K562 (cell line): ENCODE data around the gene CDK4. TPM values are rescaled to one million over a fixed set of nuclear protein-coding genes. Genes with fewer than 3 reads are reported as not detected.
"Not testable (repeated sequence)": the region's sequence is repeated elsewhere in the genome, so short reads cannot be mapped to it uniquely, and the experiment has no call there.

Experiments
- ATAC-seq: fragments of 200-7000 bp; cut with Tn5 transposase; 3 replicates; pipeline ENCODE4 v1.9.1; 2020; ENCODE audit warnings: moderate library complexity
- BruUV-seq: library from RNA; stranded (reverse); fragments of 400-500 nt; replicated peaks from 2 replicates; lab custom pipeline; 2021; lab: Mats Ljungman, UMichigan
- CTCF ChIA-PET: fragments of 300-600 bp; formaldehyde crosslinking; extraction: SDS; loops from one replicate; lab custom pipeline; 2021; ENCODE audit warnings: low intra/inter-chr PET ratio; lab: Yijun Ruan, JAX
- POLR2A ChIA-PET: fragments of 300-600, 350-650 bp; sonication (Branson Sonifier 250); formaldehyde crosslinking; extraction: SDS; loops from one replicate; lab custom pipeline; 2021; ENCODE audit warnings: antibody characterized with exemption, inconsistent platforms; lab: Yijun Ruan, JAX
- DNase-seq, 4 experiments: peaks; one replicate each; pipeline versions ENCODE4 v3.0.0 to v3.0.0-alpha.2; 2011 to 2018; ENCODE audit warnings: low spot score in 3 of 4, mixed read lengths in 3 of 4; ENCODE audit errors: extremely low read depth in 1 of 4
- FAIRE-seq: peaks from 2 replicates; lab custom pipeline; 2011; peaks lifted over from hg19 to GRCh38; lab: Jason Lieb, UNC
- H2AFZ ChIP-seq: 2 replicates; pipeline ENCODE4 v1.6.0; 2011; ENCODE audit warnings: low read depth, low read length, control low read depth, inconsistent platforms
- H3K27ac ChIP-seq: fragments of 200-600 bp; 3 replicates; pipeline ENCODE4 v1.8.0; 2011; ENCODE audit warnings: low read depth, mild to moderate bottlenecking, control low read depth, inconsistent platforms, low read length, moderate library complexity, mixed read lengths; ENCODE audit errors: extremely low read depth
- H3K27me3 ChIP-seq, 2 experiments: fragments of 300-600 bp in 1 of 2; 2 replicates in 1 of 2; 3 replicates in 1 of 2; pipeline versions ENCODE4 v1.6.0 to v1.8.0; 2011; ENCODE audit warnings: inconsistent platforms in 2 of 2, low read length in 2 of 2, mild to moderate bottlenecking in 1 of 2, mixed read lengths in 1 of 2, moderate library complexity in 1 of 2; ENCODE audit not compliant: control insufficient read depth in 2 of 2, insufficient read depth in 2 of 2
- H3K36me3 ChIP-seq: fragments of 300-600 bp; 3 replicates; pipeline ENCODE4 v1.8.0; 2011; ENCODE audit warnings: mild to moderate bottlenecking, low read length, inconsistent platforms; ENCODE audit not compliant: control insufficient read depth, insufficient read depth
- H3K4me1 ChIP-seq, 2 experiments: fragments of 200-600 bp in 1 of 2; replicated peaks in 1 of 2; 2 replicates in 1 of 2; 3 replicates in 1 of 2; pipeline versions ENCODE4 v1.5.1 to v1.8.0; 2011; ENCODE audit warnings: inconsistent platforms in 2 of 2, low read length in 2 of 2, mild to moderate bottlenecking in 1 of 2, mixed read lengths in 1 of 2, moderate library complexity in 1 of 2; ENCODE audit not compliant: control insufficient read depth in 2 of 2, insufficient read depth in 2 of 2
- H3K4me2 ChIP-seq: 2 replicates; pipeline ENCODE4 v1.6.1; 2011; ENCODE audit warnings: low read length, control low read depth, inconsistent platforms, mixed read lengths; ENCODE audit not compliant: insufficient read depth
- H3K4me3 ChIP-seq: fragments of 200-600 bp; sonication (generic), shearing (Covaris generic); 2 replicates; pipeline ENCODE4 v1.5.1; 2016; ENCODE audit warnings: control low read depth, inconsistent platforms
- H3K79me2 ChIP-seq: fragments of 200-600 bp; 3 replicates; pipeline ENCODE4 v1.8.0; 2011; ENCODE audit warnings: low read length, inconsistent platforms; ENCODE audit not compliant: control insufficient read depth, insufficient read depth
- H3K9ac ChIP-seq, 2 experiments: 2 replicates each; pipeline versions ENCODE4 v1.6.0 to v1.6.1; 2011; ENCODE audit warnings: low read depth in 2 of 2, low read length in 2 of 2, control low read depth in 1 of 2, inconsistent platforms in 1 of 2, mild to moderate bottlenecking in 1 of 2, mixed read lengths in 1 of 2; ENCODE audit not compliant: insufficient read depth in 1 of 2
- H3K9me1 ChIP-seq: one replicate; pipeline ENCODE4 v1.6.0; 2011; ENCODE audit warnings: inconsistent platforms, mild to moderate bottlenecking, low read length, moderate library complexity; ENCODE audit not compliant: control insufficient read depth, insufficient read depth
- H3K9me3 ChIP-seq: replicated peaks from 2 replicates; pipeline ENCODE4 v1.5.1; 2011; ENCODE audit warnings: low read depth, low read length, inconsistent platforms; ENCODE audit not compliant: control insufficient read depth, insufficient read depth
- H4K20me1 ChIP-seq: replicated peaks from 2 replicates; pipeline ENCODE4 v1.6.1; 2011; ENCODE audit warnings: low read length, inconsistent platforms, mixed read lengths; ENCODE audit not compliant: control insufficient read depth, insufficient read depth
- ARID3B ChIP-seq: fragments of 250-450 bp; sonication (Bioruptor Pico); IDR thresholded peaks from 2 replicates; pipeline ENCODE4 v1.4.0; 2020; ENCODE audit warnings: borderline replicate concordance
- CREB5 ChIP-seq: fragments of 250-450 bp; sonication (Bioruptor Pico); IDR thresholded peaks from 2 replicates; pipeline ENCODE4 v1.5.0; 2020; ENCODE audit warnings: mild to moderate bottlenecking
- ETV5 ChIP-seq: sonication (generic); formaldehyde crosslinking; IDR thresholded peaks from 2 replicates; pipeline ENCODE4 v1.4.0; 2020; ENCODE audit warnings: low read depth, mild to moderate bottlenecking, missing genetic modification reagents
- HEY1 ChIP-seq: fragments of 250-450 bp; sonication (Bioruptor Pico); IDR thresholded peaks from 2 replicates; pipeline ENCODE4 v1.5.0; 2020; ENCODE audit warnings: mild to moderate bottlenecking, moderate library complexity, borderline replicate concordance
- WHSC1 ChIP-seq: IDR thresholded peaks from one replicate; pipeline ENCODE4 v1.6.1; 2012; ENCODE audit warnings: low read length, control low read depth, inconsistent platforms
- WGBS: fragments of 100-300 bp; shearing (Covaris generic); methylation state at CpG from one replicate; pipeline ENCODE4 v1.1.6; 2016; ENCODE audit warnings: low coverage, mixed read lengths; ENCODE audit not compliant: insufficient coverage; ENCODE audit errors: missing lambda C conversion rate; 5-methylcytosine and 5-hydroxymethylcytosine counted together
- in situ Hi-C: fragments of 300-500 bp; cut with MboI; formaldehyde crosslinking; loops from 4 replicates; pipeline ENCODE4 v1.15.0; 2018; ENCODE audit warnings: inconsistent platforms, mixed read lengths
- intact Hi-C: fragments of 100-400 bp; cut with micrococcal nuclease; formaldehyde crosslinking; loops from 2 replicates; pipeline ENCODE4 v1.14.2; 2022
- polyA plus RNA-seq, 8 experiments: library from polyadenylated mRNA; depleted of rRNA in 4 of 8; stranded (reverse) in 5 of 8; unstranded in 3 of 8; fragments of >200 nt; fragmentation: Nextera tagmentation in 2 of 8; fragmentation: Illumina TruSeq in 1 of 8; extraction: Ambion mirVana in 2 of 8; extraction: Trizol in 1 of 8; gene quantifications; 2 replicates each; pipeline versions ENCODE4 v1.2.1 to v1.2.3, GENCODE V29; 2011 to 2014; ENCODE audit warnings: inconsistent platforms in 1 of 8, missing spikeins in 1 of 8
- total RNA-seq, 7 experiments: library from RNA; depleted of rRNA in 6 of 7; stranded (reverse); fragments of >200 nt in 6 of 7; fragmentation: Illumina TruSeq in 2 of 7; extraction: Trizol in 2 of 7; gene quantifications; 2 replicates each; pipeline versions ENCODE4 v1.2.1 to v1.2.3, GENCODE V29; 2011 to 2021; ENCODE audit warnings: low replicate concordance in 1 of 7

The CDK4 gene
- total and polyA plus RNA-seq, 9 of the 15 experiments (the other 6 are each of a cell fraction or from before 2014, with no cell fraction given), result 37.8 to 436 (median 238) TPM

DNA sequence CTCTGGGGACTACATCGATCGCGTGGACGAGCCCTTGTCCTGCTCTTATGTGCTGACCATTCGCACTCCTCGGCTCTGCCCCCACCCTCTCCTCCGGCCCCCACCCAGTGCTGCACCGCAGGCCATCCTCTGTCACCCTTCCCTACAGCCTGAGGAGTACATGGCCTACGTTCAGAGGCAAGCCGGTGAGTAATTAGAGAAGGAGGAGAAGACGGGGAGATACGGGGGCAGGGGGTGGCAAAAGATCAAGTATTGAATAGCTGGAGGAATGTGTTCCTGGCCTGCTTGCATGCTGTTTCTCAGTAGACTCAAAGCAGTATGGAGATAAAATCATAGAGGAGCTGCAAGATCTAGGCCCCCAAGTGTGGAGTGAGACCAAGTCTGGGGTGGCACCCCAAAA, 36.3 kb downstream of the CDK4 start:
- POLR2A ChIA-PET, result interaction anchor here (0.7 kb wide), 1 partner anchor 11 kb away, joined by 3 read pairs; no protein-coding TSS in a partner anchor
- Histone ChIP-seq H3K9ac (no peak overlapping the region), H3K27me3 (no peaks in the 10 kb centered on the region), H3K27ac (no peak overlapping the region), H3K79me2 (no peaks in the 10 kb centered on the region), H3K9me3 (no peaks in the 10 kb centered on the region), H3K36me3 (peaks cover 49% of the 10 kb centered on the region; the same call in 2 of the 3 replicates)
- in situ Hi-C loops, result no loop called here
- DNase-seq, result no peak
- TF ChIP-seq ARID3B (CRISPR knock-in tag) (no peak), WHSC1 (no peak), CREB5 (CRISPR knock-in tag) (no peak), HEY1 (CRISPR knock-in tag) (no peak), ETV5 (CRISPR knock-in tag) (no peak)
- TF ChIP-seq, all 486 proteins: peak for 0
- 96% methylated on average over 10 of the region's 12 CpGs for WGBS
- Histone ChIP-seq H3K4me3 (no peak overlapping the region), H4K20me1 (no peaks in the 10 kb centered on the region), H3K4me2 (no peak overlapping the region), H2AFZ (no peak overlapping the region), H3K9me1 (no peaks in the 10 kb centered on the region), H3K4me1 (no peaks in the 10 kb centered on the region; a peak in 1 of 5 replicates)
- FAIRE-seq (no peak), ATAC-seq (no peak)
- intact Hi-C loops, result no loop called here
- no TSS peak for BruUV-seq
- CTCF ChIA-PET, result no interaction called here

DNA sequence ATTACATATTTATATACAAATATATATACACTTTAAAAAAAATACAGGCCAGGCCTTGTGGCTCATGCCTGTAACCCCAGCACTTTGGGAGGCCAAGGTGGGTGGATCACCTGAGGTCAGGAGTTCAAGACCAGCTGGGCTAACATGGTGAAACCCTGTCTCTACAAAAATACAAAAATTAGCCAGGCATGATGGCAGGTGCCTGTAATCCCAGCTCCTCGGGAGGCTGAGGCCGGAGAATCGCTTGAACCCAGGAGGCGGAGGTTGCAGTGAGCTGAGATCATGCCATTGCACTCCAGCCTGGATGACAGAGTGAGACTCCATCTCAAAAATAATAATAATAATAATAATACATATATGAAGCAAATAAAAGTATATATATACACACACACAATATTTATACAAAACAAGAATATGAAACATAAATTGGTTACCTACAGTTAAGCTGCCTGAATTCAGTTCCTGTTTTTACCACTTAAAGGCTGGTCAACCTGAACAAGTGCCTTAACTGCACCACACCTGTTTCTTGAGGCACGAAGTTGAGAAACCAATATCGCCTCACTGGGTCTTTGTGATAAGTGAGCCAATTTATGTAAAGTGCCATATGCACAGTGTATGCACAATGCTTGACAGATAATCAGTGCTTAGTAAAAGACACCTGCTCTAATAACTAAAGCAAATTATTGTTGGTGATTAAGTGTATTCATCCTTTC, 36.9 kb downstream of the CDK4 start:
- H3K4me2 ChIP-seq, H3K9me3 ChIP-seq, H3K9ac ChIP-seq, intact Hi-C loops, in situ Hi-C loops, H3K27me3 ChIP-seq, H3K4me3 ChIP-seq, H3K9me1 ChIP-seq, H3K27ac ChIP-seq, BruUV-seq, DNase-seq, H2AFZ ChIP-seq, CTCF ChIA-PET, H3K79me2 ChIP-seq, FAIRE-seq, ATAC-seq, H4K20me1 ChIP-seq, H3K4me1 ChIP-seq: not testable (repeated sequence)
- peaks cover 44% of the 10 kb centered on the region; the same call in 2 of the 3 replicates for H3K36me3 ChIP-seq
- whole genome bisulfite sequencing, result 89% methylated on average over 6 of the region's 6 CpGs
- POLR2A ChIA-PET, result interaction anchor here (0.6 kb wide), 1 partner anchor 9 kb away, joined by 3 read pairs; no protein-coding TSS in a partner anchor
